Measurements from ENCODE around the gene ATXN7L1. TPM values are rescaled to one million over a fixed set of nuclear protein-coding genes. Genes with fewer than 3 reads are reported as not detected.

ATXN7L1 gene
- total and polyA plus RNA-seq, 2 donors (not counting 1 experiment from before 2014, with no cell fraction given) = 7.1 to 40.6 TPM

DNA sequence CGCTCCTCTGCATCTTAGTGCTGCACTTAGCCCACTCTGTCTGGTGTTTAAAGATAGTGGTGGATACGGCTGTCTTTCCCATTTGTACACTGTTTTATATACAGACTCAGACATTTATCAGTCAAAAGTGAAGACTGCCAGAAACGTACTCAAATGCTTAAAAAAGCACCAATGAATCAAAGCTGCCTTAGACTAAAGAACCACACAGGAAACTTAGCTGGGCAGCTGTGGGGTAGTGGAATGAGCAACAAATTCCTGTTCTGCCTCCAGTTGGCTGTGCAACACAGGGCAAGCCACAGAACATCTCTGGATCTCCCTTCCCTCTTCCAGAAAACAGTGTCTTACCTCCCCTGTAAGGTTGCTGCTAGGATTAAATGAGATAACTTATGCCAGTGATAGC lies 76.0 kb downstream of the ATXN7L1 start:
- Mint-ChIP-seq H3K27me3 (no peaks in the 10 kb centered on the region), H3K9me3 (ENCODE audit: insufficient read depth) (no peaks in the 10 kb centered on the region), H3K4me3 (no peak overlapping the region), H3K4me1 (peaks cover 15% of the 10 kb centered on the region), H3K27ac (no peak overlapping the region)
- no peak overlapping the region for H3K4me3 ChIP-seq (ENCODE audit: control extremely low read depth in 1 of 5, extremely low read depth in 1 of 5, insufficient read depth in 1 of 5, low read depth in 2 of 5, low read length in 4 of 5)
- H3K9me3 ChIP-seq (ENCODE audit: control extremely low read depth in 1 of 3, control insufficient read depth in 2 of 3, insufficient read depth in 1 of 3, low read length in 2 of 3) = no peaks in the 10 kb centered on the region
- intact Hi-C loops (cut with micrococcal nuclease) = no loop called here
- H3K4me2 ChIP-seq (replicated peaks; ENCODE audit: low read depth, low read length, poor library complexity, severe bottlenecking) = no peak overlapping the region
- H3K79me2 ChIP-seq (ENCODE audit: control insufficient read depth, insufficient read depth, low read length) = no peaks in the 10 kb centered on the region
- H4K20me1 ChIP-seq (ENCODE audit: control insufficient read depth, insufficient read depth, low read length, poor library complexity, severe bottlenecking) = no peaks in the 10 kb centered on the region
- no peaks in the 10 kb centered on the region for H3K27me3 ChIP-seq (replicated peaks in 1 of 4; ENCODE audit: control extremely low read depth in 1 of 4, control insufficient read depth in 3 of 4, insufficient read depth in 4 of 4, low read length in 3 of 4)
- no CpG with 5 or more reads among the region's 3 CpGs for WGBS (ENCODE audit: insufficient coverage)
- no peak for DNase-seq
- H3K36me3 ChIP-seq (replicated peaks in 1 of 2; ENCODE audit: control extremely low read depth in 1 of 2, control insufficient read depth in 1 of 2, extremely low read depth in 1 of 2, insufficient read depth in 2 of 2, low read length in 1 of 2) = no peaks in the 10 kb centered on the region
- no peak overlapping the region for H3K9ac ChIP-seq (ENCODE audit: low read length)
- ChIA-PET CTCF (no interaction called here), POLR2A (no interaction called here)
- no peak overlapping the region for H3K27ac ChIP-seq (ENCODE audit: low read length in 2 of 2)
- peaks cover 0 to 8% of the 10 kb centered on the region in 2 donors for H3K4me1 ChIP-seq (ENCODE audit: control insufficient read depth in 2 of 2, insufficient read depth in 2 of 2, low read length in 2 of 2)
- TF ChIP-seq, protein P1, sequence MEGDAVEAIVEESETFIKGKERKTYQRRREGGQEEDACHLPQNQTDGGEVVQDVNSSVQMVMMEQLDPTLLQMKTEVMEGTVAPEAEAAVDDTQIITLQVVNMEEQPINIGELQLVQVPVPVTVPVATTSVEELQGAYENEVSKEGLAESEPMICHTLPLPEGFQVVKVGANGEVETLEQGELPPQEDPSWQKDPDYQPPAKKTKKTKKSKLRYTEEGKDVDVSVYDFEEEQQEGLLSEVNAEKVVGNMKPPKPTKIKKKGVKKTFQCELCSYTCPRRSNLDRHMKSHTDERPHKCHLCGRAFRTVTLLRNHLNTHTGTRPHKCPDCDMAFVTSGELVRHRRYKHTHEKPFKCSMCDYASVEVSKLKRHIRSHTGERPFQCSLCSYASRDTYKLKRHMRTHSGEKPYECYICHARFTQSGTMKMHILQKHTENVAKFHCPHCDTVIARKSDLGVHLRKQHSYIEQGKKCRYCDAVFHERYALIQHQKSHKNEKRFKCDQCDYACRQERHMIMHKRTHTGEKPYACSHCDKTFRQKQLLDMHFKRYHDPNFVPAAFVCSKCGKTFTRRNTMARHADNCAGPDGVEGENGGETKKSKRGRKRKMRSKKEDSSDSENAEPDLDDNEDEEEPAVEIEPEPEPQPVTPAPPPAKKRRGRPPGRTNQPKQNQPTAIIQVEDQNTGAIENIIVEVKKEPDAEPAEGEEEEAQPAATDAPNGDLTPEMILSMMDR (IDR thresholded peaks at IDR 0.05) = no peak
- TF ChIP-seq EZH2 (IDR thresholded peaks at IDR 0.05; ENCODE audit: borderline replicate concordance, insufficient read depth, low read depth, low read length, poor library complexity, severe bottlenecking) = no peak
- ATAC-seq (ENCODE audit: low read depth) = no peak
- H2AFZ ChIP-seq (ENCODE audit: insufficient read depth, low read depth, low read length, poor library complexity, severe bottlenecking) = peak overlapping the region; percentile 21

DNA sequence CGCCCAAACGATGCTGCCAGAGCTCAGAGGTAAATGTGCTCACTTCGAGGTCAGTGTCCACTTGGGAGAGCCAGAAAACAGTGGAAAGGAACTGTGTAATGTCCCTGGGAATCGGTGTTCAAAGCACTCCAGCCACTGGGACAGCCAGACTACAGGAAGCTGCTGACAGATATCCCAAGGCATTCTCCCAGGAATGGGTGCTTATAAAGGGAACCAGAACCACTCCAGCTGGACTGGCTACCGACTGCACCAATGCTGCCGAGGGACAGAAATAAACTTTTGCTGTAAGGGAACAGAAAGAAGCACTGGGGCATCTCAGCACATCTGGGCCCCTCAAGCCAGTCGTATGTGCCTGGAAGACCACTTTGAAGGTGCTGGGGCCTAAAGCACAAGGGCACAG lies 76.7 kb downstream of the ATXN7L1 start:
- peak overlapping the region; percentile 21 for H2AFZ ChIP-seq (ENCODE audit: insufficient read depth, low read depth, low read length, poor library complexity, severe bottlenecking)
- H3K9me3 ChIP-seq (ENCODE audit: control extremely low read depth in 1 of 3, control insufficient read depth in 2 of 3, insufficient read depth in 1 of 3, low read length in 2 of 3) = no peaks in the 10 kb centered on the region
- POLR2A ChIA-PET = no interaction called here
- ATAC-seq (ENCODE audit: low read depth) (no peak), DNase-seq (no peak)
- no peaks in the 10 kb centered on the region for H3K36me3 ChIP-seq (replicated peaks in 1 of 2; ENCODE audit: control extremely low read depth in 1 of 2, control insufficient read depth in 1 of 2, extremely low read depth in 1 of 2, insufficient read depth in 2 of 2, low read length in 1 of 2)
- no peak for TF ChIP-seq EZH2 (IDR thresholded peaks at IDR 0.05; ENCODE audit: borderline replicate concordance, insufficient read depth, low read depth, low read length, poor library complexity, severe bottlenecking)
- TF ChIP-seq, protein P1 (IDR thresholded peaks at IDR 0.05) = no peak
- Mint-ChIP-seq H3K9me3 (ENCODE audit: insufficient read depth) (no peaks in the 10 kb centered on the region), H3K27me3 (no peaks in the 10 kb centered on the region), H3K4me1 (peaks cover 13% of the 10 kb centered on the region), H3K4me3 (no peak overlapping the region), H3K27ac (no peak overlapping the region)
- no peak overlapping the region for H3K4me3 ChIP-seq (ENCODE audit: control extremely low read depth in 1 of 5, extremely low read depth in 1 of 5, insufficient read depth in 1 of 5, low read depth in 2 of 5, low read length in 4 of 5)
- H4K20me1 ChIP-seq (ENCODE audit: control insufficient read depth, insufficient read depth, low read length, poor library complexity, severe bottlenecking) = no peaks in the 10 kb centered on the region
- H3K27me3 ChIP-seq (replicated peaks in 1 of 4; ENCODE audit: control extremely low read depth in 1 of 4, control insufficient read depth in 3 of 4, insufficient read depth in 4 of 4, low read length in 3 of 4) = no peaks in the 10 kb centered on the region
- intact Hi-C loops (cut with micrococcal nuclease) = no loop called here
- 58% methylated on average over 4 of the region's 7 CpGs for WGBS (ENCODE audit: insufficient coverage)
- H3K4me2 ChIP-seq (replicated peaks; ENCODE audit: low read depth, low read length, poor library complexity, severe bottlenecking) = no peak overlapping the region
- no peaks in the 10 kb centered on the region for H3K79me2 ChIP-seq (ENCODE audit: control insufficient read depth, insufficient read depth, low read length)
- H3K27ac ChIP-seq (ENCODE audit: low read length in 2 of 2) = no peak overlapping the region
- CTCF ChIA-PET = no interaction called here
- H3K4me1 ChIP-seq (ENCODE audit: control insufficient read depth in 2 of 2, insufficient read depth in 2 of 2, low read length in 2 of 2) = peaks cover 0 to 8% of the 10 kb centered on the region in 2 donors
- no peak overlapping the region for H3K9ac ChIP-seq (ENCODE audit: low read length)
